Omental fat pad (tissue), 4 donors: ENCODE data around the gene PSMD8. TPM values are rescaled to one million over a fixed set of nuclear protein-coding genes. Genes with fewer than 3 reads are reported as not detected.
"Not testable (repeated sequence)": the region's sequence is repeated elsewhere in the genome, so short reads cannot be mapped to it uniquely, and the experiment has no call there.

Experiments
- ATAC-seq: fragments of 150-250 bp; one replicate; pipeline ENCODE4 v1.9.1; 2016; ENCODE audit warnings: mild to moderate bottlenecking, moderate library complexity; ENCODE audit not compliant: low FRiP score
- DNase-seq: peaks from one replicate; pipeline ENCODE4 v3.0.0-alpha.2; 2019; ENCODE audit warnings: low spot score
- CTCF ChIP-seq, 3 donors: fragments of 450-650 bp; IDR thresholded peaks; one replicate each; pipeline ENCODE4 v1.5.1; 2016 to 2017; ENCODE audit warnings: antibody characterized with exemption in 3 of 3, mild to moderate bottlenecking in 3 of 3, moderate library complexity in 2 of 3
- total RNA-seq, 4 donors: library from RNA; depleted of rRNA; stranded (reverse); fragments of >200 nt; gene quantifications; one replicate each; pipeline ENCODE4 v1.1.0, GENCODE V29; 2016

PSMD8 gene
- total RNA-seq, 4 donors from 2014 or later = 177 to 505 (median 425) TPM

GRCh38 chr19:38336638-38337359, 37.6 kb upstream of the PSMD8 start:
- peak; percentile 85 for ATAC-seq
- TF ChIP-seq CTCF (IDR thresholded peaks at IDR 0.05) = no peak
- peak; percentile 85 for DNase-seq

DNA sequence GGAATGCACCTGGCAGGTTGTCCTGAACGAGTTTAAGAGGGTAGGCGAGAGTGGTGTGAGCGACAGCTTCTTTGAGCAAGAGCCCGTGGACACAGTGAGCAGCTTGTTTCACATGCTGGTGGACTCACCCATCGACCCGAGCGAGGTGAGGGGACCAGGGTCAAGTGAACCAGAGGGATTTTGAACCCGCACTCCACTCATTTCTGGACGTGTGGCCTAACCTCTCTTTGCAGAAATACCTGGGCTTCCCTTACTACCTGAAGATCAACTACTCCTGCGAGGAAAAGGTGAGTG, 37.1 kb upstream of the PSMD8 start:
- no peak for DNase-seq
- no peak for TF ChIP-seq CTCF (IDR thresholded peaks at IDR 0.05)
- ATAC-seq = no peak

DNA sequence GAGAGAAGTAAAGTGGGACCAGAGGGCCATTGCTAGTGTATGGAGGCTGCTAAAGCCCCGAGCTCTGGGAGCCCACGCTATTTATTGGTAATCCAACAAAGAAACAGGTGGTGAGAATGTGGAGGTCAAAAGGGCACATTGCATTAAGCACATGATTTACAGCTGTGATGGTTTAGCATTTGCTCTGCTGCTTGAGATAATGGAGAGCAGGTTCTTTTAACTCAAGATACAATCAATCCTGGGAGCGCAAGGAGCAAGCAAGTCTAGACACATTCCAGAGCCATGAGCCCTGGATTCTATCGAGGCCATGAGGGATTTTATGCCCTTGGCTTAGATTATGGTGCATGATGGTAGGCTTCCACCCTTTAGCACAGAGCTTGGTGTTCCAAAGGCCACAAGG, 35.4 kb upstream of the PSMD8 start:
- ATAC-seq, DNase-seq: not testable (repeated sequence)

DNA sequence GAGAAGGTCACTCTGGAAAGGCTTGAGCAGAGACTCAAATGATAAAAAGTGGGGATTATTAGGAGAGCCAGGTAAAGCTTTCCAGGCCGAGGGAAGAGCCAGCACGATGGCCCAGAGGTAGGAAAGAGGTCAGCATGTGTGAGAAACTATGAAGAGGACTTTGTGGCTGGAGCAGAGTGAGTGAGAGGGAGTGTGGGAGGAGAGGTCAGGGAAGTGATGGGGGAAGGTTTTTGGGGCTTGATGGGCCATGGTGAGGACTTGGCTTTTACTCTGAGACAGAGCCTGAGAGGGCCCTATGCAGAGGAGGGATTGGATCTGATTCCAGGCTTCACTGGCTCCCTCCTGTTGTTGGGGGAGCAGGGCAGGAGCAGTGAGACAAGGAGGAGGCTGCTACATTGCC, 33.4 kb upstream of the PSMD8 start:
- TF ChIP-seq CTCF (IDR thresholded peaks at IDR 0.05) = no peak

GRCh38 chr19:38346837-38347236, 27.5 kb upstream of the PSMD8 start:
- DNase-seq (no peak), ATAC-seq (no peak)

More for the DNA sequence above, 33.4 kb upstream of the PSMD8 start:
- DNase-seq (no peak), ATAC-seq (no peak)

GRCh38 chr19:38350883-38351282, 23.5 kb upstream of the PSMD8 start:
- no peak for DNase-seq
- no peak for TF ChIP-seq CTCF (IDR thresholded peaks at IDR 0.05)
- no peak for ATAC-seq

More at GRCh38 chr19:38346837-38347236, 27.5 kb upstream of the PSMD8 start:
- TF ChIP-seq CTCF (IDR thresholded peaks at IDR 0.05) = no peak

DNA sequence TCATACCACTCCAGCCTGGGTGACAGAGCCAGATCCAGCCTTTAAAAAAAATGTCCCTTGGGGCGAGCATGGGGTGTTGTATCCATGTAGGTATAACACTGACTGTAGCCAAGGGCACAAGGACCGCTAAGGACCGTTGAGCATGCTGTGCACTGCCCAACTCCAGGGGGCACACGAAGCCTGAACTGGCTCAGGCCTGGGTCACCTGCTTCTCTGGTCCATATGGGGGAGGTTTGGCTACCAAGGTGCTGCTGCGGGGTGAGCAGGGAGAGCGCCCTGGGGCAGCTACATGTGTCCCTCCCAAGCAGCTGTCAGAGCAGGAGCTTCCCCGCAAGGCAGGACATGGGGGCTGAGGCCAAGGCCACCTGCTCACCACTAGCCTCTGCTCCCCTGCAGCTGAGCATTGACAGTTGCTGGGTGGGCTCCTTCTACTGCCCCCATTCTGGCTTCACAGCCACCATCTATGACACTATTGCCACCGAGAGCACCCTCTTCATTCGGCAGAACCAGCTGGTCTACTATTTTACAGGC, 22.4 kb upstream of the PSMD8 start:
- no peak for TF ChIP-seq CTCF (IDR thresholded peaks at IDR 0.05)
- ATAC-seq (no peak), DNase-seq (no peak)
